Measurements from ENCODE around the gene ZPR1.
"Not testable (repeated sequence)": the region's sequence is repeated elsewhere in the genome, so short reads cannot be mapped to it uniquely, and the experiment has no call there.

ZPR1 gene

DNA sequence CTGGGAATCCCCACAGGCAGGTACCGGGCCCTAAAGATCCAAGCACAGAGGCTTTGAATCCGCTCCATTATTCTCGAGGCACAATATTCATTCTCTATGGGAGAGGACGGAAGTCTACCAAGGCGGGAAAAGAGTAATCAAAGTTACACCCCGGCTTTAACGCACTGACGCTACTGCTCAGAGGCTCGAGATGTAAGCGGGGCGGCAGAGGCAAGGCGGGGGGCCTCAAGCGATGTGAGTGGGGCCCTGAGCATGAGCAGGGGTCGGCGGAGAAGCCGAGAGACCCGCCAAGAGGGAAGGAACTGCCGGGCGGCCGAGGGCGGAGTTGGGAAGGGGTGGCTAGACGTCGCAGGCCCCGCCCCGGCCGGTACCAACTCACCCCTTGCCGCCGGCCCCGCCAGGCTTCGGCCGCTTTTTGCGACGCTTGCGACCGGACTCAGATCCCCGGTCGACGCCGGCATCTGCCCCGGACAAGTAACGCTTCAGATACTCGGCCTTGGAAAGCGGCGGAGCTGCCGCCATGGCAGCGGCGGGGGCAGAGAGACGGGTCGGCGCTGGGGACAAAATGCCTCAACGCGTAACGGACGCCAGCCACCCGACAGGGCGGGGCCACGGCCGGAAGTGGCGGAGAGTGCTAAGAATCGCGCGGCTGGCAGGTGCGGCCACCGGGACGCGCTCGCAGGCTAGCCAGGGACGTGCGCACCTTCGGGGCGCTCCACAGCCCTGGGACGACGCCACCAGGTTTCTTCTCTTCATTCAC is 15.2 kb downstream of the ZPR1 start, which contains the start of gene BUD13:
Gene BUD13 (minus strand): TSS at position 545 of the 760 bp plus-strand sequence. CDS start 23 bp downstream, at position 522.
- ATAC-seq = peak; percentile 95
- H3K36me3 Mint-ChIP-seq = peaks cover 90% of the 10 kb centered on the region
- peak within 1 kb of the TSS; percentile 96 for H3K4me3 Mint-ChIP-seq
- no peaks in the 10 kb centered on the region for H3K9me3 Mint-ChIP-seq
- H3K27ac Mint-ChIP-seq = peak within 1 kb of the TSS; percentile 97
- DNase-seq (ENCODE audit: low spot score in 2 of 2) = peak; percentile 91 to 97
- H3K4me1 Mint-ChIP-seq = peaks cover 34% of the 10 kb centered on the region

DNA sequence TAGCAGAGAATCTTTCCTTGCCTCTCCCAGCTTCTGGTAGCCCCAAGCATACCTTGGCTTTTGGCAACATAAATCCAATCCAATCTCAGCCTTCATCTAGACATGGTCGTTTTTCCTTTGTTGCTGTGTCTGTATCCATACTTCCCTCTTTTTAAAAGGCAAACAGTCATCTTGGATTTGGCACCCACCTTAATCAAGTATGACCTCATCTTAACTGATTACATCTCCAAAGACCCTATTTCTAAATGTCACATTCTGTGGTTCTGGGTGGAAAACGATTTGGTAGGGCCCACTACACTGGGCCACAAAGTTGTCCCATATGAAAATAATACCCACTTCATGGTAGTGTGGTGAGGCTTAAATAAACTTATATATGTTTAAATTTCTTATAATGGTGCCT is 15.9 kb downstream of the ZPR1 start:
- peaks cover 90% of the 10 kb centered on the region for H3K36me3 Mint-ChIP-seq

DNA sequence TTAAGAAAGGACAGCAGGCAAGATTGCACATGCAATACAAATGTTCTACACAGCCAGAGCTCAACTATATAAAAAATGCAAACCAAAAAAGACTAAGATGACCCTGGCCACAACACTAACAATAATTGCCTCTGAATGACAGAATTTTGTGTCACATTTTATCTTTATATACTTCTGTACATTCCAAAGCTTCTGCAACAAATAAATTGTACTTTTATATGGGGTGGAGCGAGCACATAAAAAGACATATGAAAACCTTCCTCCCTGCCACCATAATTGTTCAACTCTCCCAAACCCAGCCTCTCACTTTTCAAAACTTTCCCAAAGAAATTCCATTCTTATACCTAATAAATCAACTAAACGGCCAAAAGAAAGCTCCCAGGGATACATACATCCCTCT is 25.7 kb downstream of the ZPR1 start:
- no peak overlapping the region for H3K4me3 Mint-ChIP-seq
- H3K9me3 Mint-ChIP-seq = no peaks in the 10 kb centered on the region
- ATAC-seq (no peak), DNase-seq (ENCODE audit: low spot score in 2 of 2) (no peak)
- peak overlapping the region; percentile 59 for H3K27ac Mint-ChIP-seq
- H3K36me3 Mint-ChIP-seq = peaks cover 21% of the 10 kb centered on the region
- H3K4me1 Mint-ChIP-seq = no peaks in the 10 kb centered on the region

More for the DNA sequence above, 15.9 kb downstream of the ZPR1 start:
- Mint-ChIP-seq H3K27ac (peak overlapping the region; percentile 97), H3K4me1 (peaks cover 32% of the 10 kb centered on the region), H3K4me3 (peak overlapping the region; percentile 96), H3K9me3 (no peaks in the 10 kb centered on the region)
- ATAC-seq (no peak), DNase-seq (ENCODE audit: low spot score in 2 of 2) (no peak)

DNA sequence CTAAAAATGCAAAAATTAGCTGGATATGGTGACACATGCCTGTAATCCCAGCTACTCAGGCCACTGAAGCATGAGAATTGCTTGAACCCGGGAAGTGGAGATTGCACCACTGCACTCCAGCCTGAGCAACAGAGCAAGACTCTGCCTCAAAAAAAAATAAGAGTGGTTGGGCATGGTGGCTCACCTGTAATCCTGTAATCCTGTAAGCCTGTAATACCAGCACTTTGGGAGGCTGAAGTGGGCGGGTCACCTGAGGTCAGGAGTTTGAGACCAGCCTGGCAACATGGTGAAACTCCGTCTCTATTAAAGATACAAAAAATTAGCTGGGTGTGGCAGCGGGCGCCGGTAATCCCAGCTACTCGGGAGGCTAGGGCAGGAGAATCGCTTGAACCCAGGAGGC is 31.8 kb downstream of the ZPR1 start:
- H3K4me3 Mint-ChIP-seq; DNase-seq (ENCODE audit: low spot score in 2 of 2); H3K36me3 Mint-ChIP-seq; ATAC-seq; H3K4me1 Mint-ChIP-seq; H3K9me3 Mint-ChIP-seq: not testable (repeated sequence)
- H3K27ac Mint-ChIP-seq = peak overlapping the region; percentile 52

DNA sequence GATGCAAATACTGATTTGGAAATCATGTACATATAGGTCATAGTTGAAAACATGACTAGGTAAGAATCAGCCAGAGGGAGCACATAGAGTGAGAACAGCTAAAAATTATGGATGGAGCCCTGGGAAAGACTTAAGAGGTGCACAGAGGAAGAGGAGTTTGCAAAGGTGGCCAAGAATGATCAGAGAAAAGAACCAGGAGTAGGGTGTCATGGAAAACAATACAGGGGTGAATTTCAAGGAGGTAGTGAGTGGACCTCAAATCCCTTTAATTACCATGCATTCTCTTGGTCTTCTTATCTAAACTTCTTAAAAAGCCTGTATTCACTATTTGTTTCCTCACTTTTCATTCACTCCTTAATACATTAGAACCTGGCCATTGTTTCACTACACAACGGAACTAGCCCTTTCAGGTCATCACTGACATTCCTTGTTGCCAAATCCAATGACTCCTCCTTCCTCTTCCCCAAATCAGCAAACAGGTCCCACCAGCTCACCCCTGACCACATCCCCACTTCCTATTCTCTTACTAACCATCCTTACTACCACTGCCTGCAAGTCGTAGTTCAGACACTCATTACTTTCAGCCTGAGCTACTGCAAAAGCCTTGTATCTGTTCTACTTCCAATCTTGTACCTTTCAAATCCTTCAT is 37.6 kb downstream of the ZPR1 start:
- H3K4me3 Mint-ChIP-seq = no peak overlapping the region
- H3K9me3 Mint-ChIP-seq = no peaks in the 10 kb centered on the region
- DNase-seq (ENCODE audit: low spot score in 2 of 2) (no peak), ATAC-seq (no peak)
- no peaks in the 10 kb centered on the region for H3K36me3 Mint-ChIP-seq
- no peak overlapping the region for H3K27ac Mint-ChIP-seq
- H3K4me1 Mint-ChIP-seq = no peaks in the 10 kb centered on the region

DNA sequence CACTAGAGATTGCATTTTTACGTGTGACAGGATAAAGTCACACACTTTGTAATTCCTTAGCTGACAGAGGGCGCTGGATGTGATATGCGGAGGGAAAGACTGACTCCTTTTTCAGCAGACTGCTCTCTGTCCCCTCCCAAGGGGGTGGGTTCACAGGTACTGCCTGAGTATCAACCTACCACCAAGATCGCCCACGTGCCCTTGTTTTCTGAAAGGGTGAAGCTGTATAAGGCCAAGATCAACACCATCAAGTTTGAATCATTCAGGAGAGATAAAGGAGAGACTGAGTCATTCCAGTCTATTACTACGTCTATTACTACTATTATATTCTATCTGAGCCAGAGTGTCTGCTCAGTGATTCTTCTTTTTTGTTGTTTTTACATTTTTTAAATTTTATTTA is 45.7 kb downstream of the ZPR1 start:
- Mint-ChIP-seq H3K4me1 (peaks cover 8% of the 10 kb centered on the region), H3K36me3 (peaks cover 6% of the 10 kb centered on the region), H3K4me3 (no peak overlapping the region), H3K27ac (no peak overlapping the region), H3K9me3 (no peaks in the 10 kb centered on the region)
- no peak for DNase-seq (ENCODE audit: low spot score in 2 of 2)
- peak; percentile 47 for ATAC-seq

DNA sequence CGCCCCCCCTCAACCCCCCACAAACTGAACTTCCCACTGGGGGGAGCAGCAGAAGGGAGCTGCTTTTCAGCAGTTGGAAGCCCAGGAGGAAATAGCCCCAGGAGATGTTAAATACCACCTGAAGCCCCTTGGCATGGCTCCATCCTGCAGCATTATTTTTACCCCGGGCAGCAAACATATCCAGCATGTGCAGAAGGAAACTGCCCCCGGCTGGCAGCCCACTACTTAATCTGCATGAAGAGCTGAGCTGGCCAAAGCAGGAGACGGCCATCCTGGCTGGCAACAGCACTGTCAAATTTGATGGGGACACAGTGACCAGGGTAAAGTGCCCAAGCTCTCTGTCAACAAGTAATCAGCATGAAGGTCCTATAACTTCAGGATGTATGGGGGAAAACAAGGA is 47.1 kb downstream of the ZPR1 start:
- Mint-ChIP-seq H3K9me3 (no peaks in the 10 kb centered on the region), H3K4me3 (no peak overlapping the region), H3K27ac (no peak overlapping the region), H3K36me3 (peaks cover 6% of the 10 kb centered on the region), H3K4me1 (peaks cover 8% of the 10 kb centered on the region)
- DNase-seq (ENCODE audit: low spot score in 2 of 2) = no peak
- no peak for ATAC-seq

DNA sequence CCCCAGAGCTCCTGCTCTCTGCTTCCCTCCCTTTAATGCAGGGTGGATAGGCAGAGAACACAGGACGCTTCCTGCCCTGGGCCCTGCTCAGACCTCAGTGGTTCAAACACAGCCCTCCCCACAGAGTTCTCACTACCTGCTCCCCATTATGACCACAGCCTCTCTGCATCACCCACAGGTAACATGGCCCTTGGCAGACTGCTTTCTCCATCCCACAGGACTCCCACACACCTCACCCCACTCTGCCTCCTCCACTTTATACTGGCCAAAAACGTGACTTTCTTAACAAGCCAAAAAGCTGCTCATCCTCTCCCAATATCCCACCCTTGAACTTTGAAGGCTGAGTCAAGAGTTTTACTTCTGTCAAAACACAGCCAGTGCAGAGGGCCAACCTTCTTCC is 48.8 kb downstream of the ZPR1 start:
- H3K36me3 Mint-ChIP-seq = peaks cover 6% of the 10 kb centered on the region
- no peaks in the 10 kb centered on the region for H3K9me3 Mint-ChIP-seq
- H3K27ac Mint-ChIP-seq = peak overlapping the region; percentile 71
- ATAC-seq (no peak), DNase-seq (ENCODE audit: low spot score in 2 of 2) (no peak)
- no peak overlapping the region for H3K4me3 Mint-ChIP-seq
- H3K4me1 Mint-ChIP-seq = peaks cover 8% of the 10 kb centered on the region

DNA sequence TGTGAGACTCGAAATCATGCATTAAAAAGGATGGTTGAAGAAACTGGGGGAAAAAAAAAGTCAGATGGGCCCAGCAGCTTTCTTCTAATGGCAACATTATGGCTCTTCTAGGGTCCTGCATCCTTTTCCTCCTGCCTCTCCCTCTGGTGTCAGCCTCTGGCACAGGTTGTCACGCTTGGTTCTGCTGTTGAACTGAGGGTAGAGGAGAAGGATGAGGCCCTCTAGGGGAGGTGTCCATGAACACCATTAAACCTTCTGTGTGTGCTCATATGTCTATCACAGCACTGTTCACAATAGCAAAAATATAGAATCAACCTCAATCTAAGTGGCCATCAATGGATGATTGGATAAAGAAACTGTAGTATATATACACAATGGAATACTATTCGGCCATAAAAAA is 51.1 kb downstream of the ZPR1 start:
- peaks cover 25% of the 10 kb centered on the region for H3K4me1 Mint-ChIP-seq
- H3K36me3 Mint-ChIP-seq = peaks cover 12% of the 10 kb centered on the region
- no peak overlapping the region for H3K4me3 Mint-ChIP-seq
- no peak for DNase-seq (ENCODE audit: low spot score in 2 of 2)
- no peak for ATAC-seq
- H3K9me3 Mint-ChIP-seq = no peaks in the 10 kb centered on the region
- no peak overlapping the region for H3K27ac Mint-ChIP-seq

DNA sequence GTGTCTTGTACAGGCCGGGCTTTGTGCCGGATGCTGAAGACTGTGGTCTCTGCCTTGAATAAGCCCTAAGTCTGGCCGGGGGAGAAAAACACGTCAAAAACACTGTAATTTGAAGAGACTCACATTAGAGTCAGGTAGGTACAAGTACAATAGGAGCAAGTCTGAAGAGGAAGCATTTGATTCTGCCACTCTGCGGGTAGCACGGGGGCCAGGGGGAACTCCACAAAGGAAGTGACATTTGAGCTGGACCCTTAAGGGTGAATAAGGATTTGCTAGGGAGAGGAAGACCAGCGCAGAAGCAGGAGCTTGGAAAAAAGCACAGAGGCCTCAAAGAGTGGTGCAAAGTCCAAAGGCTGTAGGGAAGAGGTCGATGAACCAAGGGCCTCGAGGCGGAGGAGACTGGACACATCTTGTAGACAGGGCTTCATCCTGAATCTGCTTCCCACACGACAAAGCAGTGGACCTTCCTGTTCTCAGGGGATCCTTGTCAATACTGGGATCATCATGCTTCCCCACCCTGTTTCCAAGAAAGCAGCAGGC is 53.8 kb downstream of the ZPR1 start:
- no peaks in the 10 kb centered on the region for H3K9me3 Mint-ChIP-seq
- H3K27ac Mint-ChIP-seq = no peak overlapping the region
- DNase-seq (ENCODE audit: low spot score in 2 of 2) = no peak
- H3K36me3 Mint-ChIP-seq = peaks cover 8% of the 10 kb centered on the region
- H3K4me3 Mint-ChIP-seq = no peak overlapping the region
- peaks cover 20% of the 10 kb centered on the region for H3K4me1 Mint-ChIP-seq
- ATAC-seq = no peak

DNA sequence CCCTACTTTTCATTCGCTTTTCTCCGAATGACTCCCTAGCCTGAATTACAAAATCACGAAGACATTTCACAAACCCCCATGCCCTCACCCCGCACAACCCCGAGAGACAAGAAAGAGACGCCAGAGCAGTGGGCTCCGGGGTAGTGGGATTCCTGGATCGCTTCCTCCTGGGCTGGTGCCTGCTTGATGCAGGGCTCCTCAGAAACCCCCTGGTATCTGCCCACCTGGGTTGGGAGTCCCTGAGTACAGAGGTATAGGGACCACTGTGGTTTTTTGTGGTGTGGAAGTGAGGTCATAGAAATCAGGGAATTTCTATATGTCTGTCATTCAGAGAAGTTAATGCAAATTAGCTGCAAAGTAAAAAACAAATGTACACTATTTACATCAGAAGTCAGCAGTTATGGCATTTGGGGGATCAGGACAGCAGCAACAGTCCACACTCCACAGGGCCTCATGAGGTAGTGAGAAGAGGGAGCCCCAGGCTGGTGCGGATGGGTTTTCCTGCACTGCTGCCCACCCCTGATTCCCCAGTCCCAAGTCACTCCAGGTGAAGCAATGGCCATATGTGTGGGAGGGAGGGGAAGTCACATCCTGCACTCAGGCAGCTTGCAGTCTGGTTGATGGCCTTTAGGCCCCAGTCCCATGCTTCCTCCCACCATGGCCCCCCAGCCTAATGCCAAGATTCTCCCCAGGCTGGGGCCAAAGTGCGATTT is 54.6 kb downstream of the ZPR1 start:
- H3K9me3 Mint-ChIP-seq = no peaks in the 10 kb centered on the region
- peak overlapping the region; percentile 1 for H3K27ac Mint-ChIP-seq
- no peak for DNase-seq (ENCODE audit: low spot score in 2 of 2)
- peaks cover 17% of the 10 kb centered on the region for H3K4me1 Mint-ChIP-seq
- peak overlapping the region; percentile 41 for H3K4me3 Mint-ChIP-seq
- ATAC-seq = peak; percentile 47
- H3K36me3 Mint-ChIP-seq = peaks cover 8% of the 10 kb centered on the region

DNA sequence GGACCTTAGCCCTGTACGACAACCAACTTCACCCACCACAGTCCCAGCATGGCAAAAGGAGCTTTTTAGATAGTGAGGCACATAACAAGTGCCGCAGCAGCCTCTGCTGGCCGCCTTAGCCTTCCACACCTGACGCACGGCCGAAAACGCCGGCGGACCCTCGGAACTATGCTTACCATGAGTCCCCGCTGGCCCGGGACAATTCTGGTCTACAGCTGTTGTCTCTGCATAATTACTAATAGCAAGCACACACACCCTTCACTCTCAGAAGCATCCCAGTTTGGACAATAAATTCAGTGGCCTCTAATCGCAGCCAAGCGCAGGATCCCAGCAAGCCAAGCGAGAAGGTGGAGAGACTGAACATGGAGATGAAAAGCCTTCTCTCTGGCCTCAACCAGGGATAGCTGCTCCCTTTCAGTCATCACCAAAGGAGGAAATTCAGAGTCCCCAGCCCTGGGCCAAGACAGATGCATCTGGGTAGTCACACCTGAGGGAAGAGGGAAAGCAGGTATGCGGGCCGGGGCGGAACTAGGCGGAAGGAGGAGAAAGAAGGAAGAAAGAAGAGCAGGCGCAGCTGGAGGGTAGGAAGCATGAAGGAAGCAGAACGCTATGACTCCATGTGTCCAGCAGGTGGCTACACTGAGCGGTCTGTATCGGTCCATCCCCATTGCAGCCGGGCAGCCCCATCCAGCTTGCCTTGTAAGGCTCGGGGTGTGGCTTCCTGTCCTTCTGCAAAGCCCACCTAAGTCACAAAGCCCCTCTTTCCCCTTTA is 55.4 kb downstream of the ZPR1 start:
- H3K36me3 Mint-ChIP-seq = peaks cover 8% of the 10 kb centered on the region
- peak overlapping the region; percentile 1 for H3K27ac Mint-ChIP-seq
- DNase-seq (ENCODE audit: low spot score in 2 of 2) = peak; percentile 40 to 77
- peak overlapping the region; percentile 41 for H3K4me3 Mint-ChIP-seq
- peaks cover 17% of the 10 kb centered on the region for H3K4me1 Mint-ChIP-seq
- H3K9me3 Mint-ChIP-seq = no peaks in the 10 kb centered on the region
- peak; percentile 81 for ATAC-seq

DNA sequence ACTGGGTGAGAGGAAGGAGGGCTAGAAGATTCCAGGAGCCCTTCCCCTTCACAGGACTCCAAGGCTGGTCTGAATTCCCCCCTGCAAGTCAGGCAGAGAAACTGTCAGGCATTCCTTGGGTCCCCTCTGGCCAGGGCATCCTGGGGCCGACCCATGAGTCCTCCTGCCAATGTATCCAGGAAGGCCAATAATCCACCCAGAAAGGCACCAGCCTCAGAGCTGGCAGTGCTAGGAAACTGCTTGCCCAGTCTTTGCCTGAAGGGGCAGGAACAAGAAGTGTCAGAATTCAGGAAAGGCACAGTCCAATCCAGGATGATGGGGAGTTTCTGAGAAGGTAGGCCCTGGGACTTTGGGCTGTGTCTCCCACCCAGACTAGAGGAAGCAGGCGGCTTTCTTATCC is 56.0 kb downstream of the ZPR1 start:
- peaks cover 17% of the 10 kb centered on the region for H3K4me1 Mint-ChIP-seq
- no peaks in the 10 kb centered on the region for H3K9me3 Mint-ChIP-seq
- peaks cover 8% of the 10 kb centered on the region for H3K36me3 Mint-ChIP-seq
- DNase-seq (ENCODE audit: low spot score in 2 of 2) = no peak
- H3K27ac Mint-ChIP-seq = no peak overlapping the region
- ATAC-seq = no peak
- no peak overlapping the region for H3K4me3 Mint-ChIP-seq

DNA sequence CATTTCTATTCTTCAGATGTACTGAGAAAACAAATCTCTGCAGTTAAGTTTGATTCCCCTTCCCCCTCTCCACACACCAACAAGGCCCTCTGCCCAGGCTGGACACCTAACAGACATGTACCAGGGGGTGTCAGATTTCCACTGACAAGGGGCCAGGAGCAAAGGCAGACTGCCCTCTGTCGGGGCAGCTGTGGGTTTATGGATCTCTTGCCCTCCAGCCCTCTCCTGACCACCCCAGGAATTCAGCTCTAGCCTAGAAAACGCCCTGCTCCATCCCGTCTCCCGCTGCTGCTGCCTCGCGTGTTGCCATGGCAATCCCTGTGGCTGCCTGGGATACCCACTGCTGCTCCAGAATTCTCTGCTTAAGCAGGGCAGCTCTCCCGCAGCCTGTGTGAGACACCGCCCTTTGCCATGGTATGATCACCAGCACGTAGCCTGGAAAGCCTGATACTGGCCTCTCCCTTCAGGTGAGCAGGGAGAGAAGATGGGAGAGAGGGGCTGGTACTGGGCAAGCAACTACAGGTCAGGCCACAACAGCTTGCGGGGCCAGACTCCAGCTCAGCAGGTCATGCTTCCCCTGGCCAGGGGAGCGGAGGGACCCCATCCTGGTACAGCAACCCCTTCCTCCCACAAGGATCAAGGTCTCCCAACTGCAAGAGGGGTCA is 56.6 kb downstream of the ZPR1 start:
- ATAC-seq = no peak
- no peak overlapping the region for H3K27ac Mint-ChIP-seq
- H3K36me3 Mint-ChIP-seq = peaks cover 8% of the 10 kb centered on the region
- peaks cover 17% of the 10 kb centered on the region for H3K4me1 Mint-ChIP-seq
- H3K9me3 Mint-ChIP-seq = no peaks in the 10 kb centered on the region
- no peak overlapping the region for H3K4me3 Mint-ChIP-seq
- DNase-seq (ENCODE audit: low spot score in 2 of 2) = no peak
